ENCODE measurements around the gene WWOX.

WWOX gene

GRCh38 chr16:78377312-78377711 is 277.9 kb downstream of the WWOX start:
- DNase-seq (ENCODE audit: extremely low read depth, low read depth): no peak
- TF ChIP-seq CTCF (IDR thresholded peaks at IDR 0.05; ENCODE audit: low read depth, low read length): no peak

GRCh38 chr16:78381060-78381459 is 281.6 kb downstream of the WWOX start:
- no peak for TF ChIP-seq CTCF (IDR thresholded peaks at IDR 0.05; ENCODE audit: low read depth, low read length)
- no peak for DNase-seq (ENCODE audit: extremely low read depth, low read depth)

GRCh38 chr16:78383118-78383517 is 283.7 kb downstream of the WWOX start:
- DNase-seq (ENCODE audit: extremely low read depth, low read depth): no peak
- no peak for TF ChIP-seq CTCF (IDR thresholded peaks at IDR 0.05; ENCODE audit: low read depth, low read length)

GRCh38 chr16:78385086-78385805 is 285.8 kb downstream of the WWOX start:
- no peak for TF ChIP-seq CTCF (IDR thresholded peaks at IDR 0.05; ENCODE audit: low read depth, low read length)
- DNase-seq (ENCODE audit: extremely low read depth, low read depth): no peak

- no peak for TF ChIP-seq CTCF (IDR thresholded peaks at IDR 0.05; ENCODE audit: low read depth, low read length)
These were observed 287.3 kb downstream of the WWOX start for GRCh38 chr16:78386557-78387324.

GRCh38 chr16:78389009-78389498 is 289.6 kb downstream of the WWOX start:
- TF ChIP-seq CTCF (IDR thresholded peaks at IDR 0.05; ENCODE audit: low read depth, low read length): no peak
- no peak for DNase-seq (ENCODE audit: extremely low read depth, low read depth)

More at GRCh38 chr16:78386557-78387324, 287.3 kb downstream of the WWOX start:
- no peak for DNase-seq (ENCODE audit: extremely low read depth, low read depth)

GRCh38 chr16:78390092-78390491 is 290.6 kb downstream of the WWOX start:
- no peak for TF ChIP-seq CTCF (IDR thresholded peaks at IDR 0.05; ENCODE audit: low read depth, low read length)
- no peak for DNase-seq (ENCODE audit: extremely low read depth, low read depth)
